ENCODE measurements around the gene ADCY2.

DNA sequence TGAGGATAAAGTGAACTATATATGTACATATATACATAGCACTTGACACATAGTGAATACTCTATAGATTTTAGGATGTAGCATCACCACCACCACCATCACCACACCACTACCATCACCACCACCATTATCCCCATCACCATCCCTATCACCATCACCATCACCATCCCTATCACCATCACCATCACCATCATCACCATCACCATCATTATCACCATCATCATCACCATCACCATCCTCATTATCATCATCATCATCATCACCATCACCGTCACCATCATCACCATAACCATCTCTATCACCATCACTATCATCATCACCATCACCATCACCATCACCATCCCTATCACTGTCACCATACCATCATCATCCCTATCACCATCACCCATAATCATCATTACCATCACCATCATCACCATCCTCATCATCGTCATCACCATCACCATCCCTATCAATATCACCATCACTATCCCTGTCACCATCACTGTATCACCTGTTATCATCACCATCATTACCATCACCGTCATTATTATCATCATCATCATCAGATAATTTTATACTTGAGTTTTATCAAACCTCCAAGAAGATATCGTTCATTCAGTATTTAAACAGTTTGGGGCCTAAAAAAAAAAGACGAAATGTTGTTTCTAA lies 345.6 kb downstream of the ADCY2 start:
- TF ChIP-seq CTCF (IDR thresholded peaks at IDR 0.05), result no peak
- no peak for TF ChIP-seq POLR2A (IDR thresholded peaks at IDR 0.05)
- no peak for TF ChIP-seq EP300 (IDR thresholded peaks at IDR 0.05)
